Liver (tissue), 3 donors: ENCODE results near the gene C2orf49.

Experiments used
- CTCF ChIP-seq: fragments of 150-350 bp; IDR thresholded peaks from 2 replicates; pipeline ENCODE4 v1.5.1; 2017; ENCODE audit warnings: improper control_type of control experiment, low read depth, low read length; ENCODE audit not compliant: missing input control
- EGR1 ChIP-seq, 2 donors: IDR thresholded peaks; 2 replicates each; pipeline ENCODE4 v1.6.1; 2016 to 2018; ENCODE audit warnings: antibody characterized with exemption in 2 of 2, low read depth in 2 of 2
- FOXA2 ChIP-seq: IDR thresholded peaks from 2 replicates; pipeline ENCODE4 v1.6.1; 2016; ENCODE audit warnings: antibody characterized with exemption
- GABPA ChIP-seq, 2 donors: IDR thresholded peaks in 1 of 2; conservative IDR thresholded peaks in 1 of 2; 2 replicates each; pipeline ENCODE4 v1.6.1; 2016; ENCODE audit warnings: antibody characterized with exemption in 2 of 2, mild to moderate bottlenecking in 1 of 2, moderate library complexity in 1 of 2
- HNF4A ChIP-seq, 2 donors: conservative IDR thresholded peaks; 2 replicates each; pipeline ENCODE4 v1.6.1; 2016; ENCODE audit warnings: antibody characterized with exemption in 2 of 2, mild to moderate bottlenecking in 2 of 2
- JUND ChIP-seq, 2 donors: IDR thresholded peaks; 2 replicates each; pipeline ENCODE4 v1.6.1; 2016; ENCODE audit warnings: antibody characterized with exemption in 2 of 2
- MAX ChIP-seq: IDR thresholded peaks from 2 replicates; pipeline ENCODE4 v1.6.1; 2016; ENCODE audit warnings: antibody characterized with exemption
- RAD21 ChIP-seq, 2 donors: IDR thresholded peaks; 2 replicates each; pipeline ENCODE4 v1.6.1; 2016; ENCODE audit warnings: antibody characterized with exemption in 2 of 2, mild to moderate bottlenecking in 2 of 2
- REST ChIP-seq: IDR thresholded peaks from 2 replicates; pipeline ENCODE4 v1.6.1; 2016; ENCODE audit warnings: antibody characterized with exemption, mild to moderate bottlenecking
- RXRA ChIP-seq, 2 donors: IDR thresholded peaks; 2 replicates each; pipeline ENCODE4 v1.6.1; 2017 to 2018; ENCODE audit warnings: antibody characterized with exemption in 2 of 2, mild to moderate bottlenecking in 1 of 2
- SP1 ChIP-seq: IDR thresholded peaks from 2 replicates; pipeline ENCODE4 v1.6.1; 2018; ENCODE audit warnings: antibody characterized with exemption, mild to moderate bottlenecking
- TAF1 ChIP-seq: conservative IDR thresholded peaks from 2 replicates; pipeline ENCODE4 v1.6.1; 2016; ENCODE audit warnings: antibody characterized with exemption, mild to moderate bottlenecking
- YY1 ChIP-seq: IDR thresholded peaks from 2 replicates; pipeline ENCODE4 v1.6.1; 2016; ENCODE audit warnings: antibody characterized with exemption, mild to moderate bottlenecking
- ZBTB33 ChIP-seq: IDR thresholded peaks from 2 replicates; pipeline ENCODE4 v1.6.1; 2016; ENCODE audit warnings: antibody characterized with exemption
- donor health status: healthy.
- donor health status: healthy.

GRCh38 chr2:105362862-105363591, 25.7 kb downstream of the C2orf49 start:
- TF ChIP-seq JUND (IDR thresholded peaks at IDR 0.05) (no peak), RAD21 (IDR thresholded peaks at IDR 0.05) (no peak), CTCF (no peak), REST (no peak), FOXA2 (no peak), GABPA (IDR thresholded peaks at IDR 0.05 in 1 of 2, conservative IDR thresholded peaks at IDR 0.05 in 1 of 2) (no peak), YY1 (no peak), MAX (no peak), TAF1 (no peak), EGR1 (IDR thresholded peaks at IDR 0.05; ENCODE audit: low read depth in 2 of 2) (no peak), RXRA (IDR thresholded peaks at IDR 0.05) (no peak), ZBTB33 (no peak), SP1 (no peak), HNF4A (conservative IDR thresholded peaks at IDR 0.05) (no peak)
